ENCODE measurements around the gene NOTCH4.

- TF ChIP-seq EZH2 (IDR thresholded peaks at IDR 0.05; ENCODE audit: insufficient read depth, poor library complexity, severe bottlenecking) (no peak), EZH2phosphoT487 (IDR thresholded peaks at IDR 0.05; ENCODE audit: insufficient read depth, low read depth) (no peak)
These were observed 45.1 kb downstream of the NOTCH4 start for GRCh38 chr6:32178547-32179440.
